Chondrocyte (in vitro differentiated cells): ENCODE data around the gene ASB9. TPM values are rescaled to one million over a fixed set of nuclear protein-coding genes. Genes with fewer than 3 reads are reported as not detected.
"Not testable (repeated sequence)": the region's sequence is repeated elsewhere in the genome, so short reads cannot be mapped to it uniquely, and the experiment has no call there.

Experiments
- DNase-seq: peaks from one replicate; pipeline ENCODE4 v3.0.0; 2021; ENCODE audit warnings: mixed read lengths, low spot score
- H3K27ac Mint-ChIP-seq: one replicate; pipeline ENCODE4 v1.8.0; 2021; ENCODE audit warnings: mild to moderate bottlenecking, moderate library complexity, mixed read lengths; ENCODE audit not compliant: unreplicated experiment
- H3K27me3 Mint-ChIP-seq: 2 replicates; pipeline ENCODE4 v1.8.0; 2021; ENCODE audit warnings: low read depth, mixed read lengths
- H3K36me3 Mint-ChIP-seq: 2 replicates; pipeline ENCODE4 v1.8.0; 2021; ENCODE audit warnings: low read depth, mixed read lengths
- H3K4me1 Mint-ChIP-seq: 2 replicates; pipeline ENCODE4 v1.8.0; 2021; ENCODE audit warnings: low read depth, mild to moderate bottlenecking, mixed read lengths
- H3K4me3 Mint-ChIP-seq: one replicate; pipeline ENCODE4 v1.8.0; 2021; ENCODE audit warnings: mild to moderate bottlenecking, moderate library complexity, mixed read lengths; ENCODE audit not compliant: unreplicated experiment
- H3K9me3 Mint-ChIP-seq: 2 replicates; pipeline ENCODE4 v1.8.0; 2021; ENCODE audit warnings: low read depth, mixed read lengths
- total RNA-seq: library from RNA; stranded (reverse); gene quantifications from 3 replicates; pipeline ENCODE4 v1.2.1, GENCODE V29; 2021
- TF ChIP-seq, protein P1 (sequence below): fragments of 200-600 bp; sonication (generic); IDR thresholded peaks from 2 replicates; pipeline ENCODE4 v1.5.0; 2021; ENCODE audit warnings: antibody characterized with exemption, mild to moderate bottlenecking, moderate library complexity

The ASB9 gene
- total RNA-seq, 1 donor from 2014 or later: not detected

DNA sequence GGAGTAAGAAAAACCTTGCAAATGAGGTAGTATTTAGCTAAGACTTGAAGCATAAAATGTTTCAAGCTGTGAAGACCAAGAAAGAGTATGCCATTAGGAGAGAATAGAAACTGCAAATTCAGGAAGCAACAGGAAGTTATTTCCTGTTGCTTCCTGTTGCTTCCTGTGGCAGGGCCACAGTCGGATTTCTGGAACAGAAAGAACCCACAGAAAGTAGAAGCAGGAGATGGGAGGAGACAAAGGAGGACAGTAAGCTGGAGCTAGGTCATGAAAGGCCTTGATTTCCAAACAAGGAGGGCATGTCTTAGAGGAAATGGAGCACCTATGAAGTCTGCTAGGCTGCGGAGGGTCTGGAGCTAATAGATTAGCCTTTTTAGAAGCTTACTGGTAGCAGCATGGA, 28.3 kb upstream of the ASB9 start:
- H3K36me3 Mint-ChIP-seq: no peaks in the 10 kb centered on the region
- no peak overlapping the region for H3K27ac Mint-ChIP-seq
- DNase-seq: no peak
- H3K4me3 Mint-ChIP-seq: no peak overlapping the region
- no peaks in the 10 kb centered on the region for H3K9me3 Mint-ChIP-seq
- H3K27me3 Mint-ChIP-seq: peaks cover 2% of the 10 kb centered on the region
- TF ChIP-seq, protein P1, sequence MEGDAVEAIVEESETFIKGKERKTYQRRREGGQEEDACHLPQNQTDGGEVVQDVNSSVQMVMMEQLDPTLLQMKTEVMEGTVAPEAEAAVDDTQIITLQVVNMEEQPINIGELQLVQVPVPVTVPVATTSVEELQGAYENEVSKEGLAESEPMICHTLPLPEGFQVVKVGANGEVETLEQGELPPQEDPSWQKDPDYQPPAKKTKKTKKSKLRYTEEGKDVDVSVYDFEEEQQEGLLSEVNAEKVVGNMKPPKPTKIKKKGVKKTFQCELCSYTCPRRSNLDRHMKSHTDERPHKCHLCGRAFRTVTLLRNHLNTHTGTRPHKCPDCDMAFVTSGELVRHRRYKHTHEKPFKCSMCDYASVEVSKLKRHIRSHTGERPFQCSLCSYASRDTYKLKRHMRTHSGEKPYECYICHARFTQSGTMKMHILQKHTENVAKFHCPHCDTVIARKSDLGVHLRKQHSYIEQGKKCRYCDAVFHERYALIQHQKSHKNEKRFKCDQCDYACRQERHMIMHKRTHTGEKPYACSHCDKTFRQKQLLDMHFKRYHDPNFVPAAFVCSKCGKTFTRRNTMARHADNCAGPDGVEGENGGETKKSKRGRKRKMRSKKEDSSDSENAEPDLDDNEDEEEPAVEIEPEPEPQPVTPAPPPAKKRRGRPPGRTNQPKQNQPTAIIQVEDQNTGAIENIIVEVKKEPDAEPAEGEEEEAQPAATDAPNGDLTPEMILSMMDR: no peak
- no peaks in the 10 kb centered on the region for H3K4me1 Mint-ChIP-seq

DNA sequence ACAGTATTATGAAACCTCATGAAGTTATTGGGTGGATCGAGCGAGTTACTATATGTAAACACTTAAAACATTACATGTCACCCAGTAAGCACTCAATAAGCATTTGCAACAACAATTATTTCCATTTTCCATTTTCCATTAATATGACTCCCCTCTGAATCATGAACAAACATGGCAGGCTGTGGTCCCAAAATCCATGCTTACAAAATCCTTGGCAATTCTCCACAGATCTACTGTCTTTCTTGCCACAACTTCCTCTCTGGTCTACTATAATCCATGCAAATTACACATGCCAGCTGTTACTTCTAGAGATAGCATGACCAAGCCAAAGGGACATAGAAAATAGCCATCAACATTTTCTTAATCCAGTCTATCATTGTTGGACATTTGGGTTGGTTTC, 23.6 kb upstream of the ASB9 start:
- Mint-ChIP-seq H3K4me3 (no peak overlapping the region), H3K9me3 (no peaks in the 10 kb centered on the region), H3K27me3 (no peaks in the 10 kb centered on the region), H3K36me3 (no peaks in the 10 kb centered on the region), H3K27ac (no peak overlapping the region), H3K4me1 (no peaks in the 10 kb centered on the region)
- TF ChIP-seq, protein P1: no peak
- no peak for DNase-seq

DNA sequence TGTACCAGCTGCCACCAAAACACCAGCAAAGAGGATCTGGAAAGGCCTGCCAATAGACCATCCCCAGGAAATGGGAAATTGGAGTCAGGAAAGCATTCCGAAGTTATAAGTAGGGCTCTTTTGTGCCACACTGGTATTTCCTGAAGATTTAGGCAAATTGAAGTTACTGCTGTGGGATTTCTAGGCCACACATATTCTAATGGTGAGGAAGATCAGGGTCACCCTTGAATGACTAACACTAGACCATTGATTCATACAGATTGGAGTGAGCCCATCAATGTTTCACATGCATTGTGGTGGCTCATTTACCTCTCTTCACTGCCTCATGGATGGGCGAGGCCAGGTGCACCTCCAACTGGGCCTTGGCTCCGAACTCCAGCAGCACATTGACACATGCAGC, 23.0 kb upstream of the ASB9 start:
- H3K9me3 Mint-ChIP-seq: no peaks in the 10 kb centered on the region
- TF ChIP-seq, protein P1: no peak
- no peak overlapping the region for H3K4me3 Mint-ChIP-seq
- H3K36me3 Mint-ChIP-seq: no peaks in the 10 kb centered on the region
- DNase-seq: no peak
- no peak overlapping the region for H3K27ac Mint-ChIP-seq
- no peaks in the 10 kb centered on the region for H3K27me3 Mint-ChIP-seq
- no peaks in the 10 kb centered on the region for H3K4me1 Mint-ChIP-seq

DNA sequence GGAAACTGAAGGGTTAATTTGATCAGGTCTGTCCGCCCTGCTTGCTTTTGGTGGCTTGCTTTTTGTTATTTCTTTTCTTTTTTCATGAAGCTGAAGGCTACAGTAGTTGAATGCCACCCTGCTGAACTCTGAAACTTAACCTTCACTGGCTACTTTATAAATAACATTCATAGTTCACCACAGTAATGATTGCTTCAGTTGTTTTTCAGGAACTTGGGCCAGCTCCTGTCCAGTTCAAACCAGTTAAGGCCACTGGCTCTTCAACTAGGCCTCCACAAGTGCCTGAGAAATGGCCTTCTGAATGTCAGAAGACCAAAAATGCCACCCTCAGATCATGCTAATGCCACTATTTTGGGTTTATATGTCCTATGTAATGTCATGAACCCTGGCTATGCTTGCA, 7.7 kb upstream of the ASB9 start:
- no peaks in the 10 kb centered on the region for H3K27me3 Mint-ChIP-seq
- H3K36me3 Mint-ChIP-seq: no peaks in the 10 kb centered on the region
- no peak overlapping the region for H3K27ac Mint-ChIP-seq
- TF ChIP-seq, protein P1: no peak
- no peak for DNase-seq
- H3K4me1 Mint-ChIP-seq: no peaks in the 10 kb centered on the region
- H3K9me3 Mint-ChIP-seq: no peaks in the 10 kb centered on the region
- no peak overlapping the region for H3K4me3 Mint-ChIP-seq

DNA sequence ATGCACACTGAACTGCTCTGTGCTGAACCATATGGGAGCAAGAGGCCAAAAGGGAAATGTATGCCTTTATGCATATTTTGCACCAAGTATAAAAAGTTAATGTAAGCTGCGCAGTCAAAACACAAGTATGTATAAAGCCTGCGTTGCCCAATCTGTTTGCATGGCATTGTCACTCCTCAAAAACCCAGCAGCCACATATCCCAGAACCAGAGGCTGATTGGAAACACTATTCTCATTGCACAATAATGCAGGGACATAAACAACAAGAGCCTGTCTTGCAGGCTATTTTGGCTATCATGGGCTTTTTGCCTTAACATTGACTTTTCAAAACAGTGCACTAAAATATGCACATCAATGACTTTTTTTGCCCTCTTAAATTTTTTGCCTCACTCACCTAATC, 5.1 kb upstream of the ASB9 start:
- Mint-ChIP-seq H3K36me3 (no peaks in the 10 kb centered on the region), H3K4me1 (no peaks in the 10 kb centered on the region), H3K9me3 (no peaks in the 10 kb centered on the region), H3K27me3 (no peaks in the 10 kb centered on the region), H3K27ac (no peak overlapping the region), H3K4me3 (no peak overlapping the region)
- DNase-seq: no peak
- TF ChIP-seq, protein P1: no peak

DNA sequence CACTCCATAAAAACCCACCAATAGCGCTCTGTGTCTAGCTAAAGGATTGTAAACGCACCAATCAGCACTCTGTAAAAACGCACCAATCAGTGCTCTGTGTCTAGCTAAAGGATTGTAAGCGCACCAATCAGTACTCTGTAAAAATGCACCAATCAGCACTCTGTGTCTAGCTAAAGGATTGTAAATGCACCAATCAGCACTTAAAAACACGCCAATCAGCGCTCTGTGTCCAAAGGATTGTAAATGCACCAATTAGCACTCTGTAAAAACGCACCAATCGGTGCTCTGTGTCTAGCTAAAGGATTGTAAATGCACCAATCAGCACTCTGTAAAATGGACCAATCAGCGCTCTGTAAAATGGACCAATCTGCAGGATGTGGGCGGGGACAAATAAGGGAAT, 3.4 kb upstream of the ASB9 start:
- H3K9me3 Mint-ChIP-seq, H3K36me3 Mint-ChIP-seq, H3K4me3 Mint-ChIP-seq, H3K27me3 Mint-ChIP-seq, H3K27ac Mint-ChIP-seq, DNase-seq, H3K4me1 Mint-ChIP-seq: not testable (repeated sequence)
